Thyroid gland (tissue), 4 donors: ENCODE data around the gene PLSCR2.

Source experiments
- POLR2A ChIP-seq, 2 donors: fragments of 450-650 bp; IDR thresholded peaks; one replicate each; pipeline ENCODE4 v1.6.1; 2017; ENCODE audit warnings: antibody characterized with exemption in 2 of 2, mild to moderate bottlenecking in 2 of 2, moderate library complexity in 1 of 2
- TF ChIP-seq, protein P1 (sequence below), 6 experiments: fragments of 200-600 bp in 3 of 6; fragments of 450-650 bp in 3 of 6; sonication (generic) in 3 of 6; IDR thresholded peaks; one replicate each; pipeline ENCODE4 v1.5.1; 2016 to 2019; ENCODE audit warnings: antibody characterized with exemption in 6 of 6, mild to moderate bottlenecking in 2 of 6, inconsistent platforms in 1 of 6, moderate library complexity in 1 of 6

GRCh38 chr3:146432066-146432465 is 37.3 kb downstream of the PLSCR2 start:
- TF ChIP-seq POLR2A (IDR thresholded peaks at IDR 0.05): no peak
- TF ChIP-seq, protein P1, sequence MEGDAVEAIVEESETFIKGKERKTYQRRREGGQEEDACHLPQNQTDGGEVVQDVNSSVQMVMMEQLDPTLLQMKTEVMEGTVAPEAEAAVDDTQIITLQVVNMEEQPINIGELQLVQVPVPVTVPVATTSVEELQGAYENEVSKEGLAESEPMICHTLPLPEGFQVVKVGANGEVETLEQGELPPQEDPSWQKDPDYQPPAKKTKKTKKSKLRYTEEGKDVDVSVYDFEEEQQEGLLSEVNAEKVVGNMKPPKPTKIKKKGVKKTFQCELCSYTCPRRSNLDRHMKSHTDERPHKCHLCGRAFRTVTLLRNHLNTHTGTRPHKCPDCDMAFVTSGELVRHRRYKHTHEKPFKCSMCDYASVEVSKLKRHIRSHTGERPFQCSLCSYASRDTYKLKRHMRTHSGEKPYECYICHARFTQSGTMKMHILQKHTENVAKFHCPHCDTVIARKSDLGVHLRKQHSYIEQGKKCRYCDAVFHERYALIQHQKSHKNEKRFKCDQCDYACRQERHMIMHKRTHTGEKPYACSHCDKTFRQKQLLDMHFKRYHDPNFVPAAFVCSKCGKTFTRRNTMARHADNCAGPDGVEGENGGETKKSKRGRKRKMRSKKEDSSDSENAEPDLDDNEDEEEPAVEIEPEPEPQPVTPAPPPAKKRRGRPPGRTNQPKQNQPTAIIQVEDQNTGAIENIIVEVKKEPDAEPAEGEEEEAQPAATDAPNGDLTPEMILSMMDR (IDR thresholded peaks at IDR 0.05): no peak
